Gastroesophageal sphincter (tissue), 3 donors: ENCODE data around the gene IFI35.

Experiments used
- CTCF ChIP-seq, 4 experiments: fragments of 200-600 bp in 2 of 4; fragments of 450-650 bp in 2 of 4; sonication (generic) in 1 of 4; IDR thresholded peaks; one replicate each; pipeline ENCODE4 v1.5.1; 2017 to 2019; ENCODE audit warnings: antibody characterized with exemption in 4 of 4, mild to moderate bottlenecking in 2 of 4, moderate library complexity in 2 of 4
- POLR2A ChIP-seq, 2 donors: fragments of 450-650 bp; IDR thresholded peaks; one replicate each; pipeline ENCODE4 v1.6.1; 2017; ENCODE audit warnings: antibody characterized with exemption in 2 of 2, mild to moderate bottlenecking in 2 of 2, moderate library complexity in 1 of 2

GRCh38 chr17:43042025-43042628 is 35.5 kb downstream of the IFI35 start:
- TF ChIP-seq POLR2A (IDR thresholded peaks at IDR 0.05) (no peak), CTCF (IDR thresholded peaks at IDR 0.05) (no peak)
